ENCODE data around the gene EMID1.

Gene EMID1

GRCh38 chr22:29298641-29299040 lies 92.9 kb downstream of the EMID1 start:
- no peak for DNase-seq

- DNase-seq, result no peak
These were observed 93.6 kb downstream of the EMID1 start for GRCh38 chr22:29299136-29299900.

DNA sequence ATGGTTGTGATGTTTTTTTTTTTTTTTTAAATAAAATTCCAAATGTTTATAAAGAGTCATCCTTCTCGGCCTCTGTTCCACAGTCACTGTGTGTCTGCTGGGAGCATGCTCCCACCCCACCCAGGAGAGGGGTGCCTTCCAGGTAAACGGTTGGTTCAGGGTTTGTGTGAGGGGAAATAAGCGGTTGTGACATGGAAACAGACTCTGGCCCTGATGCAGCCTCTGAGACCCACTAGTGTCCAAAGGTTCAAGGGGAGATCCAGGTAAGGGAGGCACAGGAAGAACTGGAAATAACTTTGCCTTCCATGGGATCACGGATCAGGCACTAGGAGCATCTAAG lies 94.7 kb downstream of the EMID1 start:
- no peak for DNase-seq

- no peak for DNase-seq
These were observed 95.3 kb downstream of the EMID1 start for GRCh38 chr22:29300807-29301601.

DNA sequence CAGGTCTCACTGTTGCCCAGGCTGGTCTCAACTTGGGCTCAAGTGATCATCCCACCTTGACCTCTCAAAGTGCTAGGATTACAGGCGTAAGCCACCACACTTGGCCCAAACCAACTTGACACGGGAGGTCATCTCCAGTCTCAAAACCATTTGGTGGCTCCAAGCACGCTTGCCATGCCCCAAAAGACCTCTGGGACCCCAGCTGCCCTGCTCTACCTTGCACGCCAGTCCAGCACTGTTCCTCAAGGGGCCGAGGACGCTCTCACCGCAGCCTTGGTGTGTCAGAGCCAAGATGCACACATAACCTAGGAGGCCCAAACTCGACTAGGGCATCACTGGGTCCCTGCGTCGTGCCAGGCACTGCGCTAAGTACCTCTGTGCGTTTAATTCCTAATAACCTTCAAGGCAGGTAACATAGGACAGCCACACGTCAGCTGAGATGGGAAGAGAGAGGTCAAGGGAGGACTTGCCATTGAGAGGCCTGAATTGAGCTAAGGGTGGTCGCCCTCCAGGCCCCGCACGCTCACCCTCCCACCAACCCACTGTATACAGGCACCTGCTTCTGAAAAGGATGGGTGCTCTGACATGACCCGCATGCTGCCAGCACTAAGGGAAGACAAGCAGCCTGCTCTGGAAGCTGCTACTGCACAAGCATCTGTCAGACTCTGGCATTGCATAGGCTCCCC lies 96.2 kb downstream of the EMID1 start:
- DNase-seq, result no peak

DNA sequence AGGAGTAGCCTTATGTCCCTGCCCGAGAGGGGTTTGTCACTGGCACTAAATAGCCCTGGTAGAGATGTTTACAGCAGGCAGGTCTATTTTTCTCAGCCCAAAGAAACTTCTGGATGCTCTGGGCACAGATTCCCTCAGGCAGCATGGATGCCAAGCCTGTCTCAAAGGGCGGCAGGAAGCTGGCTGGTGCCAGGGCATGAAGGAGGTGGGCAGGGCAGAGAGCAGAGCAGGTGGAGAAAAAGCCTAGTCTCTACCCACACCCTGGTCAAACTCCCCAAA lies 96.6 kb downstream of the EMID1 start:
- DNase-seq, result no peak

GRCh38 chr22:29302681-29303465 lies 97.2 kb downstream of the EMID1 start:
- DNase-seq, result no peak

- no peak for DNase-seq
These were observed 100.1 kb downstream of the EMID1 start for GRCh38 chr22:29305836-29306174.

- DNase-seq, result peak; percentile 71
These were observed 100.6 kb downstream of the EMID1 start, which contains the start of gene GAS2L1 for GRCh38 chr22:29306175-29306834. TSS of gene GAS2L1 (plus strand) at chr22:29306650. CDS start at chr22:29308106, 1,456 bp downstream.

GRCh38 chr22:29306835-29307595 lies 101.3 kb downstream of the EMID1 start:
- DNase-seq, result peak; percentile 69

DNA sequence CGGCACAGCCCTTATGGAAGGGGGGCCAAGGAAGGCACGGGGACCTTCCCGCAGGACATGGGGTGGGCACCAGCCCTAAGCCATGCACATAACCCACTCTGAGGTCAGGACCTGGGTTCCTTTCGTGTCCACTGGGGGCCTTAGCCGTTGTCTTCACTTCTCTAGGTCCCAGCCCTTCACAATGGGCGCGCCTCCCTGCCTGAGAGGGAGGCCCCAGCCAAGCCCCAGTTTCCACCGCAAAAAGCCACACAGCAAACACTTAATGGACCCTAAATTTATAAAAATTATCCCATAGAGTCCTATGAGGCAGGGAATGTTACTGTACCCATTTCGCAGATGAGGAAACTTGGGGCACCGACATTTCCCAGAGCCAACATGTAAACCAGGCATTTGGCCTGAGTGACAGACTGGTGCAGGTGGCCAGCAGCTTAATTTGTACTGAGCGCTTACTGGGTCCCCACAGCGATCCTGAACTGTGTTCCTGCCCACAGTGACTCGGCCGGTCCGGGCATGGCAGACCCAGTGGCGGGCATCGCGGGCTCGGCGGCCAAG lies 102.0 kb downstream of the EMID1 start:
- no peak for DNase-seq

GRCh38 chr22:29308148-29308790 lies 102.6 kb downstream of the EMID1 start:
- no peak for DNase-seq

DNA sequence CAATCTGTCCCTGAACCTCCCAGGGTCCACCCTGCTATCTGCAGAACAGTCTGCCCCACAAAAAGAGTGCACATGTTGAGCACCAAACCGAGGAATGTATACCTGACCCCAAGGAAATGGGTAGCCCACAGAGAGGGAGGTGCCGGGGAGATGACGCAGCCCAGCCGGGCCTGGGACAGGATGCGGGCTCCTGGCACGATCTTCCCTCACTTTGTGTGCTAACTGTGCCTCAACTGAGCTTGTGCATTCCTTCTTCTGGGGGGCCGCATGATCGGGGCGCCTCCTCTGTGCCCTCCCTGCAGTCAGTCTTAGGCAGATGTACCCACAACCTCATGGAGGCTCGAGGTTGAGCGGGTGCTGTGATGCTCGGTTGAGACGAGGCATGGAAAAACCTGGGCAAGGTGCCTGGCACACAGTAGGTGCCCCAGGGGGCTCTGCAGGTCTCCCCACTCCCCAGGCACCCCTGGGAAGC lies 103.1 kb downstream of the EMID1 start:
- no peak for DNase-seq

All from NCI-H146 (cell line).